Loucy (cell line): ENCODE measurements around the gene PPP2R5C.

ENCODE experiments used
- CTCF ChIP-seq: fragments of 200-600 bp; sonication (generic); conservative IDR thresholded peaks from 2 replicates; pipeline ENCODE4 v1.5.1; 2014; ENCODE audit warnings: mild to moderate bottlenecking, antibody characterized with exemption, low read length
- EZH2phosphoT487 ChIP-seq: fragments of 200-600 bp; IDR thresholded peaks from 2 replicates; pipeline ENCODE4 v1.6.1; 2018; ENCODE audit warnings: antibody characterized with exemption, mild to moderate bottlenecking, moderate library complexity, borderline replicate concordance

GRCh38 chr14:101796016-101796415, 34.5 kb downstream of the PPP2R5C start:
- TF ChIP-seq CTCF, result no peak
- no peak for TF ChIP-seq EZH2phosphoT487
